T-helper 2 cell (primary cell): ENCODE measurements around the gene SYNE3.

Experiments
- DNase-seq, 5 experiments: peaks; one replicate each; pipeline versions ENCODE4 v3.0.0 to v3.0.0-alpha.2; 2012 to 2022

Gene SYNE3

DNA sequence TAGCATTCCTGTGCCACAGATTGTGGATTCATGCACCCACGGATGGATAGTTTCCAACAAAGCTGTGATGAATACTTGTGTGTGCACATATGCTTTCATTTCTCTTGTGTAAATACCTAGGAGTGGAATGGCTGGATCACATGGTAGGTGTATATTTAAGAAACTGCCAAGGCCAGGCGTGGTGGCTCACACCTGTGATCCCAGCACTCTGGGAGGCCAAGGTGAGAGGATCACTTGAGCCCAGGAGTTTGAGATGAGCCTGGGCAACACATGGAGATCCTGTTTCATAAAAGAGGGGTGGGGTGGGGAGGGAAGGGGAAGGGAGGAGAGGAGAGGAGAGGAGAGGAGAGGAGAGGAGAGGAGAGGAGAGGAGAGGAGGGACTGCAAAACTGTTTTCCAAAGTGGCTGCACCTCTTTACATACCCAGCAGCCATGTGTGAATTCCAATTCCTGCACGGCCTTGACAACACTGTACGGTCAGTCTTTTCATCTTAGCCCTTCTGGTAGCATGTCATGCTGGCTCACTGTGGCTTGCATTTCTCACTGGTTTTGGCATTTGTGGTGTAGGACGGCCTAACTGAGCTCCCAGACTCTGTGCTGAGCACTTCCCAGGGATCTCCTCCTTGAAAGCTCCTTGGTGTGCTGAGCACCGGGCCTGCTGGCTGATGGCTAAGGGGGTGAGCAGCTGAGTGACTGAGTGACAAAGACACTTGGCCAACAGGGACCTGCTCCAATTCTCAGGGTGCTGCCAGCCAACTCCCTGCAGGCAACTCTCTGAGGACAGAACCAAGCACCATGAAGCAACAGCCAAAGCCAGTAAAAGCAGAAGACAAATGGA, 27.9 kb downstream of the SYNE3 start:
- DNase-seq = no peak

DNA sequence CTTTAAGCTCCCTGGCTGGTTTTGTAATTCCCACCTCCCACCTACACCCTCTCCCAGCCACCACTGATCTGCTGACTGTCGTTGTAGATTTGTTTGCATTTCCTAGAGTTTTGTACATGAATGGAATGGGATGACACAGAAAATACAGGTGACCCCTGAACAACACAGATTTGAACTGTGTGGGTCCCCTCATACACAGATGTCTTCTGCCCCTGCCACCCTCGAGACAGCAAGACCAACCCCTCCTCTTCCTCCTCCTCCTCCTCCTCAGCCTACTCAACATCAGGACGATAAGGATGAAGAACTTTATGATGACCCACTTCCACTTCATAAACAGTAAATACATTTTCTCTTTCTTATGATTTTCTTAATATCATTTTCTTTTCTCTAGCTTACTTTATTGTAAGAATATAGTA, 28.8 kb downstream of the SYNE3 start:
- DNase-seq = no peak

DNA sequence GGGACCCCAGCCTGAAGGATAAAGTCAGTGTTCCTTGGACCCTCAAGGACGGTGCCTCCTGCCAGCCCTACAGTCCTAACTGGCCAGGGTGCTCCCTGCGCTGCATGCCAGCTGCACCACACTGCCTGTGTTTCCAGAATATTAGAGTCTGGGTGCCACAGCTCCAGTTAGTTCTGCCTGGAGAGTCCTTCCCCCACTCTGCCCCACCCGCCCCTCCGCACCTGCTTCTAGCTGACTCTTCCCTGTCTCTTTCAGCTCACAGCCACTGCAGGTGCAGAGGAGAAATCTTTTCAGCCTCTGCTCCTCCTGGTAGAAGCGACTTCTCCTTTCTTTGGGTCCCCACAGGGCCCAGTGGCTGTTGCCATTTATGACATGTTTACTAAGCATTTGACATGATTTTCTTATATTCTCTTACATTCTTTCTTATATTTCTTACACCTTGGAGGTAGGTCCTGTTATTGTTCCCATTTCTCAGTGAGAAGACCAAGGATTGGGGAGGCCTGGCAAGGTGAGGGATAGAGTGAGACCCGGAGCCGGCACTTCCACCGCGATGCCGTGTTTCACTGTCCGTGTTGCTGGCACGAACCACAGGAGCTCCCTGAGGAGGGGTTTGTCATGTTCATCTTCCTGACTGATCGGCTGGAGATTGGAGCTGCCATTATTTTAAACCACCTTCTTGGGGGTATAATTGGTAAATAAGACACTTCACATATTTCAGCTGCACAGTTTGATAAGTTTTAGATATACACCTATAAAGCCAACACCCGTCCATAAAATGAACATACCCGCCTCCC, 29.4 kb downstream of the SYNE3 start:
- DNase-seq = no peak

DNA sequence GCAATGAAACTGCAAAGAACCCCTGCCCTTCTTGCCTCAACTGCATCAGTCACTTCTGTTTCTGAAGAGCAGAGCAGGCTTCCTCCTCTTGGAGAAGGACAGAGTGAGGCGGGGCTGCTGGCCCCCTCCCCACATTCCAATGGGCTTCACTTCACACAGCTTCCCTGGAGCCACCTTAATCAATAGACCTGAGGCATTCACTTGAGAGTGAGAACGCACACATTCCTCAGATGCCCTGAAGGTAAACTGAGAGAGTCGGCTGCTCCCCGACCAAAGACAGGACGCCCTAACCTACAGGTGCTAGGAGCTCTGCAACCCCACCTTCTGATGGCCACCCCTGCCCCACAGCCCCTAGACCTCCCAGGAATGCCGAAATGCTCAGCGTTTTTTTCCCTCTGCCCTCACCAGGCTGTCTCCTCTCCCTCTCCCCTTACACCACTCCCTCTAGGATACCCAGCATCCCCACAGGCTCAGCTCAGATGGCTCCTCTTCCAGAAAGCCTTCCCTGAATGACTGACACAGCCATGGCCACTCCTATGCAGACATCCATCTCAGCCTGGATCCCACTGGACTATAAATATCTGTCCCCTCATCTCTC, 31.1 kb downstream of the SYNE3 start:
- no peak for DNase-seq

DNA sequence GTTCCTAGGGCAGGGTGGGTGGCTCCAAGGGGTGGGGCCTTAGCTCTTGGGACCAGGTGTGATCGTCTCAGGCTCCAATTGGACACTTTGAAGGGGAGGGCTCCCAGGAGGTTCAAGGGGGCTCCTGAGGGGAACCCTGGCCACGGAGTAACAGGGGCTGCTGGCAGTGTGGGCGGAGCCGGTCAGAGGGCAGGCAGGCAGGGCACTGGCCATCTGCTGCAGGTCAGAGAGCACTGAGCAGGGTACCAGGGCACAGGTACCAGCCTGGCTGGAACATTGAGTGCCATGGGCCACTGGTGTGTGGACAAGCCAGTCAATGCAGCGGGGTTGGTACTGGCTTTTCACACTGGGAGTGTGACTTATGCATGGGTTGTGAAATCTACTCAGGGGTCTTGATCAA, 32.2 kb downstream of the SYNE3 start:
- DNase-seq = no peak

DNA sequence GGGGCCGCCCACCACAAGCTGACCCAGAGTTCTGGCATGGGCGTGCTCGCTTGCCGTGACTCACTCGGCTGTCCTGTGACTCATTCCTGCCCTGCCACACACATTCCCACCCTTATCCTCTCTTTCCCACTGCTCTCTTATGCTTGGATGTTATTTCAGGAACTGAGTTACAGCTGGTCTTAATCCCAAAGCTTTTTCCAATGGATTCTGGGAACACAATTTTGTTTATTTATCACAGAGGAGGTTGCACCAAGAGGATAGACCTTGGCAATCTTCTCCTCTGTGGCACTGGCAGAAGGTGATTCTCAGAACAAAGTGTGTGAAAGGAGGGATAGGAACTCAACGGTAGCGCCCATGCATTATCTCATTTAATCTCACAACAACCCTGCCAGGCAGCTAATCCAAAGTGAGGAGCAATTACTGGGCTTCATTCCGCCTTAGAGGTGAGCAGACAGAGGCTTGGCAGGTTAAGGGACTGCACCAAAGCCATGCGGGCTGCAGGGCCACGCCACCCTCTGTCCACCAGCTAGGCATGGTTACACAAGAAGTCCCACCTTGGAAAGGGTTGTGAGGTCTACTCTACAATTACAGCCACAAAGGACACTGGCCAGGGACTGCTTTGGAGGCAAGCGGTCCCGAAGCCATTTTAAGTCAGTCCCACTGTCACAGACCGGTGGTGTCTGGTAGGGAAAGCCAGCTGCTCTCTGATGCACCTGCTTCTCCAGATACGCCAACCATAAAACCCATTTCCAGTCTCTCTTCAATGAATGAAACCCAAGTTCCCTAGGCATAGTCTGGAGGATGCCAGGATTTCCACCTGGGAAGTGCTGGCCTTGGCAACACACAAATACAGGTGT, 32.9 kb downstream of the SYNE3 start:
- DNase-seq = no peak

DNA sequence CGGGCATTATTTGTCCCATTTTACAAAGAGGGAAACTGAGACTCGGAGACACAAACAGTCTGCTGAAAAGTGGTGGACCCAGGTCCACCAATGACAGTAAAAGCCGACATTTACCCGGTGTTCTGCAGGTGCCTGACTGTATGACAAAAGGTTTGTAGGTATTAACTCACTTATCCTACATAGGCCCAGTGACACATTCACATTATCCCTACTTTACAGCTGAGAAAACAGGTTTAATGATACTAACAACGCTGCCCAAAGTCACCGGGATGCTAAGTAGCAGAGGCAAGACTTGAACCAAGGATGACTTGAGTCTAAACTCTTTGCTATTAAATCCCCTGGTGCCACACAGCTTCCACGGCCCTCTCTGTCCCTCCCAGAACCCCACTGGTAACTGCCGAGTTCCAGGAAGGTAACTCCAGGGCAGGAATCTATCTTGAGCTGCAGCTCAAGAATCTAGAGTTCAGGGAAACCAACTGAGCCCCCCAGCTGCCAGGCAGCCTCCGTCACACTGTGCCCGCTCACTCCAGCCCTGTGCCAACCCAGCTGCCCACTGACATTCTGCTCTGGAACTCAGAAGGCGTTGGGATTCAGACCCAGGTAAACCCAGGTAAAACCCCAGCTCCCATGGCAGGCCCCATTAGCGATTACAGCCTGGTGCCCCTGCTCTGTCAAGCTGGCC, 33.7 kb downstream of the SYNE3 start:
- no peak for DNase-seq

DNA sequence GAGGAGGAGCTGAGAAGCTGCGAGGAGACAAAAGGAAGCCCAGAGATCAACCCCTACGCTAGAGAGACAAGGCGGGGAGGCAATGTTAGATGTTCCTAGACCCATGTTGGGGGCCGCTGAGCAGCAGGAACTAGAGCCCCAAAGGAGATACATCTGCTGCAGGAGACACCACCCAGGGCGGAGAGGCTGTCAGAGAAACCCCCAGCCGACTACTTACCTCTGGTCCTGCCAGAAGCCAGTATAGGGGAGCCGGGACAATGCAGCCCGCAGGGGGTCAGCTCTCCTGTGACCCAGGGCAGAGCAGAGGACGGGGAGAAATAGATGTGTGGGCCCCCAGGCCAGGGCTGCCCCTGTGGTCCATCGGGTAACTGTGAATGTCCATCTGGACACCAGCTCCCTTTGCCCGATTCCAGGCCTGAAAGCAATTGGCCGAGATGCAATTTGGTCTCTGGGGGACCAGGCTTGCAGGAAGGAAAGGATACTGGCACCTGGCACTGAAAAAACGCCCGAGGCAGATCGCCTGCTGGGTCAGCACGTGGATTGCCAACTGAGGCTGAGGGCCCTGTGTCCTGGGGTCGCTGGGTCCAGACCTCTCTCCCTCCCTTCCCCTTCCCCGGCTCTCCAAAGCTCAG, 34.9 kb downstream of the SYNE3 start:
- DNase-seq = no peak

DNA sequence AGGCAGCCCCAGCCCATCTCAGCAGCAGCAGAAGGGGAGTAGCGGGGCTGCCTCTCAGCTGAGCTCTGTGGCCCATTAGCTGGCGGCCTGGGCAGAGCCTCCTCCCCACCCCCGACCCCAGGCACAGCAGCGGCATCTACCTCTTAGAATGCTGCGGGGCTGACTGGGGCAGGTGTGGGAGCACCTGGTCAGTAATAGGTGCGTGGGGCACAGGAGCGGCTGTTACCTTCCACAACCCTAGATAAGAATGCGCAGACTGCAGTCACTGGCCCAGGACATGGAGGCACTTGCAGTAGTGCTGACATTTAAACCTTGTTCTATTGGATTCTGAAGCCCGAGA, 35.6 kb downstream of the SYNE3 start:
- no peak for DNase-seq

DNA sequence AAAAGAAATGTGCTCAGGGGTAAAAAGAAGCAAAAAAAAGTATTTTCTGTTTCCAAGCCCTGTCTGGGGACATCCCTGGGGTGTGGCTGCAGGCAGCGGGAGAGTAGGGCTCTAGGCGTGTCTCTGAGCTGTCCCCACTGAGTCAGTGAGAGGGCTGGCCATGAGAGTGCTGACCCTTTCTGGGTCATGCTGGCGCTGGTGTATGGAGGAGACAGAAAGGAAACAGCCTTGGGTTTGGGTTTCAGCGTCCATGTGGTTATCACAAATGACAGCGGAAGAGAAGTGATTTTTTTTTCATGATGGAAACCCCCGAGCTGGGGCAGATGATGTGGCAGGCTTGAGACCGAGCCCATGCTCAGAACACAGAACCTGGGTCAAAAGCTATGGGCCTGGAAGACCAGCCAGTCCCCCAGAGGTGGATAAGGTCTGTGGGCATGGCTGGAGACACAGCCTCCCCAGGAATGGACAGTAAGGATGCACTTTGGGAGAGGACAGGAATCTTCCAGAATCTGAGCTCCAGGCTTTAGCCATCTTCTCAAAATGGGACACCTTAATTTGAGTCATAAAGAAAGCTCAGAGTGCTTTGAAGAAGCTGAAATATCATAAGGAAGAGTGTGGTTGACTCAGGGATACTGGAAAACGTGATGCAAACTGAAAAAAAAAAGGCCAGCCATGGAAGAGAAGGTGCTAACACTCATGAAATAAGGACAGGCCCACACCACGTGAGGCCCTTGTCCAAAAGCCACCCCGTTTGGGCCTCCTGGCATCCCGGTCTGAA, 36.2 kb downstream of the SYNE3 start:
- DNase-seq = peak in 3 of 5 experiments; percentile 12 to 69 (median 62)

DNA sequence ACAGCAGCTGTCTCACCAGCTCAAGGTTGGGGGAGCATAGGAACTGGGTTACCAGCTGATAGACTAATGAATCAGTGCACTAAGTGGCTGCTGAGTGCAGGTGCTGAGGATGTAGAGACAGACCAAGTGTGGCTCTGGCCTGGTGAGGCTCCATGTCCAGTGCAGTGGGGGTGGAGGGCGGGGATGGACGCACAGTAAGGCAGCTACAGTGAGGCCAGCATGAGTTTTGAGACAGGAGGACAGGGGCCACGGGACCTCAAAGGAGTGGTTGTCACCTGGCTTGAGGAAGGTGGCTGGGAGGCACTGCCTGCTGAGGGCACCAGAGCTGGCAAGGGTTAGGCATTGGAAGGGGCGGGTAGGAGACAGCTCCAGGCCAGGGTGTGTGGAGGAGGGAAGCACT, 37.0 kb downstream of the SYNE3 start:
- DNase-seq = no peak

DNA sequence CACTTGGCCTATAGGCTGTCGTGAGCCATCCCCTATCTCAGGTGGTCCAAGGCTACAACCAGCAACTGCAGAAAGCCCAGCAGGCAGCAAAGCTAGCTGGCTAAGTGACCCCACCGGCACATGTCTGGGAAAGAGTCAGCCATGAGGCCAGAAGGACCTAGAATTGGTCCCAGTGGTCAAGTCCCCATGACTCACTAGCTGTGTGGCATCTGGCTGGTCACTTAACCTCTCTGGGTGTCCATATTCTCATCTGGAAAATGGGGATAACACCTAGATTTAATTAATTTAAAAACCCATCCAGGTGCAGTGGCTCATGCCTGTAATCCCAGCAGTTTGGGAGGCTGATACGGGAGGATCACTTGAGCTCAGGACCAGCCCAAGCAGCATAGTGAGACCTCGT, 37.6 kb downstream of the SYNE3 start:
- DNase-seq = no peak

DNA sequence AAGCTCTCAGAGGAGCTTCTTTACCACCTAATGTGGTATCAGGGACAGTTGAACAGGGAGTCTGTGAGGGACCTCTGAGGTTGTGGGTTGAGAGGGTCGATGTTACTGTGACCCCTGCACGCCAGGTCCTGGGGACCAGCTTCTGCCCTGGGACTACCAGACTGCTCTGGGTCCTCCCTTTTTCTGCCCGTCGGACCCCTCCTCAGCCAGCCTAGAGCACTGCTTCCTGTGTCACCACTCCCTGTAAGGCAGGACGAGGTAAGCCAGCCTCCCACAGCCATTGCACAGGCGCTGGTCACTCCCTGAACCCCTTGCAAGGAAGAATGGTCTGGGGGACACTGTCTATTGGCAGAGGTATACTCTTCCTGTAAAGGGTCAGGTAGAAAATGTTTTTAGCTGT, 38.1 kb downstream of the SYNE3 start:
- no peak for DNase-seq

DNA sequence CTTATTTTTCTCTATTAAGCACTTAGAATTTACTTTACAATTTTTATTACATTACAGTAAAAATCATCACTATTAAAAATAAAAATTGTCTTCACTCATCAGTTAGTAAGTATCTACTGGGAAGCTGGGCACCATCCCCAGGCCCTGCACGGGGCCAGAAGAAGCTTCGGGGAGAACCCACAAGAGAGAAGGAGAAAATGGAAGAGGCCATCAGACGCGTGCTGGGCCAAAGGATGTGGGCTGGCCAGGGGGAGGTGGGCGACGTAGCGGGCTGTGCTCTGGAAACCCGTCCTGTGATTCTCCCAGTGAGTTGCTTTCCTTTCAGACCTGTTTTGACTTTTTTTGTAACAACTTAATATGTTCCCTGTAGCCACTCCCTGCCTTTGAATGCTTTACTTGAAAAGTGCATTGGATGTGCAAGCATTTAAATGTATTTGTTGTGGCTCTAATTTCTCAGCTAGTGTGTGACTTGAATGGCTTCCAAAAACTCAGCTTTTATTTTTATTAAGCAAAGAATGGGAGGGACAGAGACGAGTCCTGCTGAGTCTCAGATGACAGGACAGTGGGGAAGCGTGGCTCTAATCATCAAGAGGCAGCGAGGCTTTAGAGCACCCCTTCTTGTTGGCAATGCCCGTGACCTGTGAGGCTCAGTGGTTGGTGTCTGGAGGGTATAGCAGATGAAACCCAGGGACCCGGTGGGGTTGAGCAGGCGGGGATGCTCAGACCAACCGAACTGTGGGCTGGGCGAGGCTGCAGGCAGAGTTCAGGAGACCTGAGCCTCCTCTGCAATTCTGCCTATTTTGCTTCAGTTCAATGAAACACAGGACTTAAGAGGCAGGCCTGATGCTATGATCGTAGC, 38.8 kb downstream of the SYNE3 start:
- no peak for DNase-seq

DNA sequence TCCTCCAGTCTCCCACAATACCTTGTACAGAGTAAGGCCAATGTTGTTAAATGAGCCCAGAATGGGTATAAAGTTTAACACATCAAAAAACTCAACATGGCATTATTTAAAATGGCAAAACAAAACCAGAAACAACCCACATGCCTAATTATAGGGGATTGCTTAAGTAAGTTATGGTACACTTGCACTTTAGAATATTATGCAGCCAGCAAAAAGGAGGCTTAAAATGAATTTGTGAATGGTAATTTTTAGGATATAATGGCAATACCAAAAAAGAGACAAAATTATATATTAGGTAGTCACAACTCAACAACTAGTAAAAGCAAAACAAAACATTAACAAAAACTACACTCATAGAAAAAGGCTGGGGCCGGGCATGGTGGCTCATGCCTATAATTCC, 39.7 kb downstream of the SYNE3 start:
- no peak for DNase-seq

DNA sequence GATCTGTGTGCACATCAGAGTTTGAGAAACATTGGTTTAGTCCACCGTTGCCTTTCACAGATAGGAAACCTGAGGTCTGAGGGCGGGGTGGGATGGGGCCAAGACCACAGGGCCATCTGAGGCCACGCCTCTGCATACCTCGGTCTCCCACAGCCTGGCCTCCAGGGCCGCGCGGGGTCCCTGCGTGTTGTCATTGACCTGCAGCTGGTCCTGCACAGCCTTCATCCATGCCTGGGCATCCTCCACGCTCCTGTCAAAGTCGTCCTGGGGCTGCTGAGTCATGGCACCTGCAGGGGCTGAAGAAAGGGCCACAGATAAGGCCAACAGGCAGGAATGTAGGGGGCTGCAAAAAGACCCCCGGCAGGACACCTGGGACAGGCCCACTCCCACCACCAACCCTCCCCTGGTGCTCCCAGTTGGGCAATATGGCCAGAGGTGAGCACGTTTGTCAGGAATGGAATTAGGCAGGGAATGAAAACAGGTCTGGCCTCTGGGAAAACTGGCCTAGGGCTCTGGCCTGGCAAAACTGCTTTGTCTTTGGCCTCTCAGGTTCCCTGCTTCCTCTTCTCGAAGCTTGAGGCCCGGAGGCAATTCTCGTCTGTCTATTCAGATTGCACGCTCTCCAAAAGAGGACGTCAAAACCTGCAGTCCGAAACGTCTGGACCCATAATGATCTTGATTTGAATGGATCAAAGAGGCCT, 40.8 kb downstream of the SYNE3 start:
- DNase-seq = no peak

DNA sequence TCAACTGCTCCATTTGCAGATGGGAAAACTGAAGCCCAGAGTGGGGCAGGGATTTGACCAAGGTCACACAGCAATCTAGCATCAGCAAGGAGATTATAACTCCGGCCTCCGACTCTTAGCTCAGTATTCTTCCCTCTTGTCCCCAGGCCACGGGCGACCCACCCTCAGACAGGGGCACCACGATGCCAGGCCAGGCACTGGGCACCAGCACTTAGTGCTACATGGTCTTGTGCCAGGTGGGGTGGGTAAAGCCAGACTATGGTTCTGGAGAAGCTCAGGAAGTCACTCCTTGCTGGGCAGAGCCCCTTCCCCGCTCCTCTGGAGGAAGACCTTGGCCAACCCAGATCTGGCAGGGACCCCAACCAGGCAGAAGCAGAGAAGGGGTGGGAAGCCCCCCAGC, 41.5 kb downstream of the SYNE3 start:
- DNase-seq = no peak

DNA sequence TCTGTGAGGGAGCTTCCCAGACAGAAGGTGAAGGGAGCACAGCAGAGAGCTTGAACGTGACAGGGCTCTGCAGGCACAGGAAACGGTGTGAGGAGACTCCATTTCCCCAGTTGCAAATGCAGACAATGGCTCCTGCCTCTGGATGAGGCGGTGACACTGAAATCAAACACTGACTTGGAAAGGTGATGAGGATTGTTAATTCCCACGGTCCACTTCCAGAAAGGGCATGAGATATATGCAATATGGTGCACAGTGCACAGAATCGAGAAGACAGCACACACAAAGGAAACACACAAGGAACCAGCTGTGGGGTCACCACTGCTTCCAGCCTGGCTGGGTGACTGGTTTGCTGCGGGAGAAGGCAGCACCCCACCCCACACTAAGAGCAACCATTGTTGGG, 42.0 kb downstream of the SYNE3 start:
- no peak for DNase-seq

DNA sequence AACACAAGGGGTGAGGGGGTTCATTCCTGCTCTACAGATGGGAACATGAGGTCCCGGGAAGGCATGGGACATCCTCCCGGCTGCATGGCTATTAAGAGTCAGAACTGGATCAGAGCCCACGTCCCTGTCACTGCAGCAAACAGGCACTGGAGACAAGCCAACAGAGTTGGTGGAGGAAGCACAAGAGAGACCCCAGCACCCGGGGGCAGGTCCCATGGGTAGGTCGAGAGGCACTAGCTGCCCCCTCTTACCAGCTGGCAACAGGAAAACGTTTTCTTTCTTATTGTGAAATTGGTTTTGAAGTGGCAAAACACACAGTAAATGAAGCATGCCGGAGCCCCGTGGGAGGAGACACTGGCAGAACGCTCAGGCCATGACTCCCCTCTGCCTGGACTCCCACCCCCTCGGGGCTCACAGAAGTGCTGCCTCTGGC, 43.6 kb downstream of the SYNE3 start:
- no peak for DNase-seq
